K562 (cell line): ENCODE measurements around the gene CCDC187. TPM values are rescaled to one million over a fixed set of nuclear protein-coding genes. Genes with fewer than 3 reads are reported as not detected.
A peak's percentile ranks its signal among the peaks of the same experiment; 100 is the strongest.

Experiments
- DMBX1 ChIP-seq: fragments of 250-450 bp; sonication (Bioruptor Pico); IDR thresholded peaks from 2 replicates; pipeline ENCODE4 v1.8.0; 2022; ENCODE audit warnings: inconsistent platforms, mild to moderate bottlenecking, moderate library complexity, borderline replicate concordance
- FOSL1 ChIP-seq: fragments of 200-800 bp; sonication (Bioruptor generic); conservative IDR thresholded peaks from 2 replicates; pipeline ENCODE4 v1.6.1; 2016; ENCODE audit warnings: missing genetic modification characterization, missing compliant biosample characterization
- GMEB1 ChIP-seq: fragments of 250-450 bp; sonication (Bioruptor Pico); IDR thresholded peaks from 2 replicates; pipeline ENCODE4 v1.4.0; 2020; ENCODE audit warnings: mild to moderate bottlenecking
- GTF2E2 ChIP-seq: fragments of 200-800 bp; sonication (Bioruptor generic); IDR thresholded peaks from 2 replicates; pipeline ENCODE4 v1.6.1; 2016; ENCODE audit warnings: missing genetic modification characterization, missing compliant biosample characterization
- HIVEP1 ChIP-seq: fragments of 250-450 bp; sonication (Bioruptor Pico); IDR thresholded peaks from 2 replicates; pipeline ENCODE4 v1.4.0; 2020; ENCODE audit warnings: mild to moderate bottlenecking
- HLTF ChIP-seq: fragments of 450-650 bp; IDR thresholded peaks from 2 replicates; pipeline ENCODE4 v1.6.1; 2016
- HMBOX1 ChIP-seq: sonication (generic); IDR thresholded peaks from 2 replicates; pipeline ENCODE4 v1.6.1; 2016
- KLF6 ChIP-seq: fragments of 250-450 bp; sonication (Bioruptor Pico); IDR thresholded peaks from 2 replicates; pipeline ENCODE4 v1.4.0; 2020; ENCODE audit warnings: mild to moderate bottlenecking, moderate library complexity, borderline replicate concordance
- MIER1 ChIP-seq: fragments of 450-650 bp; IDR thresholded peaks from 2 replicates; pipeline ENCODE4 v1.6.1; 2016; ENCODE audit warnings: antibody characterized with exemption, mild to moderate bottlenecking, low read depth
- MTA3 ChIP-seq: fragments of 450-650 bp; formaldehyde crosslinking; IDR thresholded peaks from 2 replicates; pipeline ENCODE4 v1.6.1; 2017; ENCODE audit warnings: mild to moderate bottlenecking, borderline replicate concordance
- NFXL1 ChIP-seq: fragments of 450-650 bp; formaldehyde crosslinking; IDR thresholded peaks from 2 replicates; pipeline ENCODE4 v1.4.0; 2021; ENCODE audit warnings: mild to moderate bottlenecking
- NR1H2 ChIP-seq: sonication (generic); formaldehyde crosslinking; IDR thresholded peaks from 2 replicates; pipeline ENCODE4 v1.4.0; 2020; ENCODE audit warnings: mild to moderate bottlenecking, missing genetic modification reagents
- NR2C2 ChIP-seq, 2 experiments: fragments of 200-800 bp in 1 of 2; sonication (Bioruptor generic) in 1 of 2; sonication (generic) in 1 of 2; formaldehyde crosslinking in 1 of 2; IDR thresholded peaks; 2 replicates each; pipeline versions ENCODE4 v1.6.1 to v1.8.0; 2016 to 2022; ENCODE audit warnings: mild to moderate bottlenecking in 1 of 2, missing compliant biosample characterization in 1 of 2, missing genetic modification characterization in 1 of 2, missing genetic modification reagents in 1 of 2
- NRF1 ChIP-seq, 2 experiments: fragments of 450-650 bp; IDR thresholded peaks in 1 of 2; conservative IDR thresholded peaks in 1 of 2; 2 replicates each; pipeline ENCODE4 v1.6.1; 2014; ENCODE audit warnings: mild to moderate bottlenecking in 2 of 2
- PTTG1 ChIP-seq: fragments of 450-650 bp; IDR thresholded peaks from 2 replicates; pipeline ENCODE4 v1.6.1; 2016; ENCODE audit warnings: low read depth, mild to moderate bottlenecking, missing genetic modification characterization, missing compliant biosample characterization
- TEAD2 ChIP-seq: fragments of 450-650 bp; IDR thresholded peaks from 2 replicates; pipeline ENCODE4 v1.6.1; 2016; ENCODE audit warnings: missing genetic modification characterization, control low read depth, missing compliant biosample characterization
- TEAD4 ChIP-seq, 2 experiments: sonication (generic) in 1 of 2; formaldehyde crosslinking in 1 of 2; IDR thresholded peaks; 2 replicates each; pipeline versions ENCODE4 v1.6.1 to v1.8.0; 2012 to 2022; ENCODE audit warnings: borderline replicate concordance in 1 of 2, inconsistent platforms in 1 of 2, low read length in 1 of 2, mild to moderate bottlenecking in 1 of 2, missing genetic modification reagents in 1 of 2
- ZBTB12 ChIP-seq: fragments of 250-450 bp; sonication (Bioruptor Pico); IDR thresholded peaks from 2 replicates; pipeline ENCODE4 v1.4.0; 2020
- polyA plus RNA-seq, 8 experiments: library from polyadenylated mRNA; depleted of rRNA in 4 of 8; stranded (reverse) in 5 of 8; unstranded in 3 of 8; fragments of >200 nt; fragmentation: Nextera tagmentation in 2 of 8; fragmentation: Illumina TruSeq in 1 of 8; extraction: Ambion mirVana in 2 of 8; extraction: Trizol in 1 of 8; gene quantifications; 2 replicates each; pipeline versions ENCODE4 v1.2.1 to v1.2.3, GENCODE V29; 2011 to 2014; ENCODE audit warnings: inconsistent platforms in 1 of 8, missing spikeins in 1 of 8
- total RNA-seq, 7 experiments: library from RNA; depleted of rRNA in 6 of 7; stranded (reverse); fragments of >200 nt in 6 of 7; fragmentation: Illumina TruSeq in 2 of 7; extraction: Trizol in 2 of 7; gene quantifications; 2 replicates each; pipeline versions ENCODE4 v1.2.1 to v1.2.3, GENCODE V29; 2011 to 2021; ENCODE audit warnings: low replicate concordance in 1 of 7
- TF ChIP-seq, protein P1 (sequence below): fragments of 450-650 bp; formaldehyde crosslinking; IDR thresholded peaks from 2 replicates; pipeline ENCODE4 v1.4.0; 2022; ENCODE audit warnings: missing genetic modification characterization
- TF ChIP-seq, protein P2 (sequence below), 2 experiments: fragments of 450-650 bp in 1 of 2; sonication (generic) in 1 of 2; formaldehyde crosslinking; conservative IDR thresholded peaks; 2 replicates each; pipeline versions ENCODE4 v1.4.0 to v1.8.1; 2020 to 2022; ENCODE audit warnings: mild to moderate bottlenecking in 1 of 2, missing genetic modification reagents in 1 of 2

The CCDC187 gene
- total and polyA plus RNA-seq, 9 of the 15 experiments (the other 6 are each of a cell fraction or from before 2014, with no cell fraction given): not detected

GRCh38 chr9:136206602-136207275 is 97.2 kb downstream of the CCDC187 start (continued):
- TF ChIP-seq TEAD2 (tag): 0 out of 2 replicates have a peak, but pooled peaks have one; percentile 16
- TF ChIP-seq MTA3: peak; percentile 31; the same call in 1 of the 2 replicates
- TF ChIP-seq ZBTB12 (CRISPR knock-in tag): peak; percentile 25; the same call in 1 of the 2 replicates
- no peak for TF ChIP-seq HLTF
- TF ChIP-seq GMEB1 (CRISPR knock-in tag): 0 out of 2 replicates have a peak, but pooled peaks have one; percentile 33
- peak; percentile 45; the same call in 1 of the 2 replicates for TF ChIP-seq TEAD4 (IDR thresholded peaks at IDR 0.05; ENCODE audit: low read length)
- TF ChIP-seq TEAD4 (CRISPR knock-in tag; IDR thresholded peaks at IDR 0.05; ENCODE audit: borderline replicate concordance): no peak
- TF ChIP-seq NFXL1 (CRISPR knock-in tag): peak; percentile 71
- 0 out of 2 replicates have a peak, but pooled peaks have one; percentile 41 for TF ChIP-seq HIVEP1 (CRISPR knock-in tag)
- TF ChIP-seq, protein P1, sequence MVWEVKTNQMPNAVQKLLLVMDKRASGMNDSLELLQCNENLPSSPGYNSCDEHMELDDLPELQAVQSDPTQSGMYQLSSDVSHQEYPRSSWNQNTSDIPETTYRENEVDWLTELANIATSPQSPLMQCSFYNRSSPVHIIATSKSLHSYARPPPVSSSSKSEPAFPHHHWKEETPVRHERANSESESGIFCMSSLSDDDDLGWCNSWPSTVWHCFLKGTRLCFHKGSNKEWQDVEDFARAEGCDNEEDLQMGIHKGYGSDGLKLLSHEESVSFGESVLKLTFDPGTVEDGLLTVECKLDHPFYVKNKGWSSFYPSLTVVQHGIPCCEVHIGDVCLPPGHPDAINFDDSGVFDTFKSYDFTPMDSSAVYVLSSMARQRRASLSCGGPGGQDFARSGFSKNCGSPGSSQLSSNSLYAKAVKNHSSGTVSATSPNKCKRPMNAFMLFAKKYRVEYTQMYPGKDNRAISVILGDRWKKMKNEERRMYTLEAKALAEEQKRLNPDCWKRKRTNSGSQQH (CRISPR knock-in tag): 0 out of 2 replicates have a peak, but pooled peaks have one; percentile 16
- 0 out of 2 replicates have a peak, but pooled peaks have one; percentile 33 for TF ChIP-seq PTTG1
- peak; percentile 40 to 54; a peak in 2 of 4 replicates for TF ChIP-seq NRF1 (conservative IDR thresholded peaks at IDR 0.05 in 1 of 2, IDR thresholded peaks at IDR 0.05 in 1 of 2)
- no peak for TF ChIP-seq NR2C2 (CRISPR knock-in tag; IDR thresholded peaks at IDR 0.05)
- TF ChIP-seq NR2C2 (tag; IDR thresholded peaks at IDR 0.05): peak; percentile 96
- TF ChIP-seq FOSL1 (tag): peak; percentile 43
- peak; percentile 93 for TF ChIP-seq DMBX1 (CRISPR knock-in tag)
- no peak for TF ChIP-seq MIER1
- TF ChIP-seq KLF6 (CRISPR knock-in tag): peak; percentile 81; the same call in 1 of the 2 replicates
- TF ChIP-seq, protein P2, sequence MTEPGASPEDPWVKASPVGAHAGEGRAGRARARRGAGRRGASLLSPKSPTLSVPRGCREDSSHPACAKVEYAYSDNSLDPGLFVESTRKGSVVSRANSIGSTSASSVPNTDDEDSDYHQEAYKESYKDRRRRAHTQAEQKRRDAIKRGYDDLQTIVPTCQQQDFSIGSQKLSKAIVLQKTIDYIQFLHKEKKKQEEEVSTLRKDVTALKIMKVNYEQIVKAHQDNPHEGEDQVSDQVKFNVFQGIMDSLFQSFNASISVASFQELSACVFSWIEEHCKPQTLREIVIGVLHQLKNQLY (CRISPR knock-in tag; conservative IDR thresholded peaks at IDR 0.05): no peak
- TF ChIP-seq HMBOX1: peak; percentile 71; the same call in 1 of the 2 replicates
- no peak for TF ChIP-seq NR1H2 (CRISPR knock-in tag)
- TF ChIP-seq GTF2E2 (tag): no peak
